Left cardiac atrium (tissue), 4 donors: ENCODE results near the gene TMEM116. TPM values are rescaled to one million over a fixed set of nuclear protein-coding genes. Genes with fewer than 3 reads are reported as not detected.
"Not testable (repeated sequence)": the region's sequence is repeated elsewhere in the genome, so short reads cannot be mapped to it uniquely, and the experiment has no call there.

Experiments used
- ATAC-seq, 2 donors: fragments of 200-7000 bp; cut with Tn5 transposase; one replicate each; pipeline ENCODE4 v1.9.1; 2020; ENCODE audit warnings: mild to moderate bottlenecking in 2 of 2, moderate library complexity in 2 of 2
- DNase-seq: peaks from one replicate; pipeline ENCODE4 v3.0.0-alpha.2; 2020
- intact Hi-C, 2 donors: fragments of 100-400 bp; cut with DNase I; formaldehyde crosslinking; loops; one replicate each; pipeline versions ENCODE4 v1.14.1 to v1.15.1; 2022 to 2023
- total RNA-seq, 2 donors: library from RNA; stranded (reverse); fragmentation: NEBNext Ultra II Directional; extraction: Animal tissue kit (Norgen Biotek cat#: 25700); gene quantifications; one replicate each; pipeline ENCODE4 v1.2.1, GENCODE V29; 2021
- donor health status: DM: no; HTN: yes; CAD: no.
- donor health status: DM: no; HTN: yes; CAD: no; lungs with severe emphysema.
- donor health status: DM: yes; HTN: yes; CAD: no.
- donor health status: Dilated cardiomyopathy.

The TMEM116 gene
- total RNA-seq, 2 donors from 2014 or later = 11.8 to 18.8 TPM

DNA sequence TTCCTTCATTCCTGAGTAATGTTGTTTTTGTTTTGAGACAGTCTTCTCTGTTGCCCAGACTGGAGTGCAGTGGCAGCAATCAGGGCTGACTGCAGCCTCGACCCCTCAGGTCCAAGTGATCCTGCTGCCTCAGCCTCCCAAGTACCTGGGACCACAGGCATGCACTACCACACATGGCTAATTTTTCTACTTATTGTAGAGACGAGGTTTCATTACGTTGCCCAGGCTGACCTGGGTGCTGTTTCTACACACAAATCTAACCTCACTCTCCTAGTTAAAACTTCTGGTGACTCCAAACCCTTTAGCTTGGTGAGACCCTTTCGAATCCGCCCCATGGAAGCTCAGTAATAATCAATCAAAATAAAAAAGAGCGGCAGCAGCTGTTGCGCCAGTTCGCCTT, 1.3 kb downstream of the TMEM116 start:
- DNase-seq = no peak
- intact Hi-C loops = loop anchor here in 1 of 2 donors (5.0 kb wide), 1 partner anchor 64 kb away; no protein-coding TSS in a partner anchor

GRCh38 chr12:112010415-112011344, 2.3 kb downstream of the TMEM116 start:
- intact Hi-C loops = loop anchor here in 1 of 2 donors (5.0 kb wide), 1 partner anchor 63 kb away; no protein-coding TSS in a partner anchor
- DNase-seq (no peak), ATAC-seq (no peak)

More for the DNA sequence above, 1.3 kb downstream of the TMEM116 start:
- ATAC-seq = no peak

DNA sequence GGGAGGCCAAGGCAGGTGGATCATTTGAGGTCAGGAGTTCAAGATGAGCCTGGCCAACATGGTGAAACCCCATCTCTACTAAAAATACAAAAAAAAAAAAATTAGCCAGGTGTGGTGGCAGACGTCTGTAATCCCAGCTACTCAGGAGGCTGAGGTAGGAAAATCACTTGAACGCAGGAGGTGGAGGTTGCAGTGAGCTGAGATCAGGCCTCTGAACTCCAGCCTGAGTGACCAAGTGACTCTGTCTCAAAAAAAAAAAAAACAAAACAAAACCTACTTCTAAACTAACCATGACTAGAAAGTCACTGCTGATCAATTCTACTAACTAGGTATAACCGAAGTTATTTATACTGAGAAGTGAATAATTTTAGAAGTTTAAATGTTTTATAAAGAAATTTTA, 3.4 kb downstream of the TMEM116 start:
- ATAC-seq, DNase-seq, intact Hi-C loops: not testable (repeated sequence)

- ATAC-seq (no peak), DNase-seq (no peak)
- intact Hi-C loops = no loop called here
Observed at GRCh38 chr12:112008918-112009317, 4.0 kb downstream of the TMEM116 start.

DNA sequence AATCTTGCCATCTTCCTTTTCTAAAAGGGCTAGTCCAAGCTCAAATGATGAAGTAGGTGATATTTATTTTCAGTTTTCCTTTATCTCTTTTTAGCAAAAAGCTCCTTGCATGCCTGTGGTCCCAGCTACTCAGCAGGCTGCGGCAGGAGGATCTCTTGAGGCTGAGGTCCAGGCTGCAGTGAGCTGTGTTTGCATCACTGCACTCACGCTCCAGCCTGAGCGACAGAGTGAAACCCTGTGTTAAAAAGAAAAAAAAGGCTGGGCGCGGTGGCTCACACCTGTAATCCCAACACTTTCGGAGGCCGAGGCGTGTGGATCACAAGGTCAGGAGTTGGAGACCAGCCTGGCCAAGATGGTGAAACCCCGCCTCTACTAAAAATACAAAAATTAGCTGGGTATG, 5.0 kb downstream of the TMEM116 start:
- no peak for ATAC-seq
- intact Hi-C loops = no loop called here
- no peak for DNase-seq

GRCh38 chr12:112005419-112006395, 7.3 kb downstream of the TMEM116 start:
- peak in 1 of 2 donors; percentile 65 for ATAC-seq
- intact Hi-C loops = no loop called here

GRCh38 chr12:112004041-112004440, 8.9 kb downstream of the TMEM116 start:
- no peak for ATAC-seq
- intact Hi-C loops = no loop called here
- no peak for DNase-seq

More at GRCh38 chr12:112005419-112006395, 7.3 kb downstream of the TMEM116 start:
- DNase-seq = no peak

- ATAC-seq (no peak), DNase-seq (no peak)
- intact Hi-C loops = no loop called here
Observed at GRCh38 chr12:112001576-112001975, 11.4 kb downstream of the TMEM116 start.

GRCh38 chr12:112000820-112001219, 12.1 kb downstream of the TMEM116 start:
- intact Hi-C loops = no loop called here
- DNase-seq (no peak), ATAC-seq (no peak)

DNA sequence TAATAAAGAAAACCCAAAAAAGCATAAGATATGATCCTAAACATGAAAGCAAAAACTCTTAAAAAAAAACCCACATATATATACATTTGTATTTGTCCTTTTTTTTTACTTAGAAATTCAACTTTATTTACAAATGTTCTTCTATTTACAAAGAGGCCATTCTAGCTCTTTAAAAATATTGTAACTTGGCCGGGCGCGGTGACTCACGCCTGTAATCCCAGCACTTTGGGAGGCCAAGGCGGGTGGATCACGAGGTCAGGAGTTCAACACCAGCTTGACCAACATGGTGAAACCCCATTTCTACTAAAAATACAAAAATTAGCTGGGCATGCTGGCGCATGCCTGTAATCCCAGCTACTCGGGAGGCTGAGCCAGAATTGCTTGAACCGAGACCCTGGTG, 13.8 kb downstream of the TMEM116 start:
- intact Hi-C loops, DNase-seq, ATAC-seq: not testable (repeated sequence)

- intact Hi-C loops = no loop called here
- no peak for ATAC-seq
Observed at GRCh38 chr12:111998015-111998414, 14.9 kb downstream of the TMEM116 start.

GRCh38 chr12:111997300-111997699, 15.7 kb downstream of the TMEM116 start:
- no peak for DNase-seq
- ATAC-seq = no peak
- intact Hi-C loops = no loop called here

More at GRCh38 chr12:111998015-111998414, 14.9 kb downstream of the TMEM116 start:
- no peak for DNase-seq

DNA sequence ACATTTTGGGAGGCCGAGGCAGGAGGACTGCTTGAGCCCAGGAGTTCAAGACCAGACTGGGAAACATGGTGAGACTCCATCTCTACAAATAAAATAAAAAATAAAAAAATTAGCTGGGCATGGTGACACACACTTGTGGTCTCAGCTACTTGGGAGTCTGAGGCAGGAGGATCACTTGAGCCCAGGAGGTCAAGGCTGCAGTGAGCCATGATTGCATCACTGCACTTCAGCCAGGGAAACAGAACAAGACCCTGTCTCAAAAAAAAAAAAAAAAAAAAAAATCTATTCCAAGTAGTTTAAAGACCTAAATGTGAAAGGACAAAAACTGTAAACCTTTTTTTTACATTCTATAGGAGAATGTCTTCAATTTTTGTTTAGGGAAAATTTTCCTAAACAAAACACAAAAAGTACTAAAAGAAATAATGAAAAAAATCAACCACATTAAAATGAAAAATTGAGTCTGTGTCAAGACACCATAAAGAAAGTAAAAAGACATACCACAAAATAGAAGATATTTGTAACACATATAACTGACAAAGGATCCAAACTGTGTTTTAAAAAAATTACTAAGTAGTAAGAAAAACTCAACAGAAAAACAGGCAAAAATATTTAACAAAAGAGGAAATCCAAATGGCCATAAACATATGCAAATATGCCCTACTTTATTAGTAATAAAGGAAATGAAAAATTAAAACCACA, 17.0 kb downstream of the TMEM116 start:
- no peak for ATAC-seq
- DNase-seq = no peak
- intact Hi-C loops = no loop called here

DNA sequence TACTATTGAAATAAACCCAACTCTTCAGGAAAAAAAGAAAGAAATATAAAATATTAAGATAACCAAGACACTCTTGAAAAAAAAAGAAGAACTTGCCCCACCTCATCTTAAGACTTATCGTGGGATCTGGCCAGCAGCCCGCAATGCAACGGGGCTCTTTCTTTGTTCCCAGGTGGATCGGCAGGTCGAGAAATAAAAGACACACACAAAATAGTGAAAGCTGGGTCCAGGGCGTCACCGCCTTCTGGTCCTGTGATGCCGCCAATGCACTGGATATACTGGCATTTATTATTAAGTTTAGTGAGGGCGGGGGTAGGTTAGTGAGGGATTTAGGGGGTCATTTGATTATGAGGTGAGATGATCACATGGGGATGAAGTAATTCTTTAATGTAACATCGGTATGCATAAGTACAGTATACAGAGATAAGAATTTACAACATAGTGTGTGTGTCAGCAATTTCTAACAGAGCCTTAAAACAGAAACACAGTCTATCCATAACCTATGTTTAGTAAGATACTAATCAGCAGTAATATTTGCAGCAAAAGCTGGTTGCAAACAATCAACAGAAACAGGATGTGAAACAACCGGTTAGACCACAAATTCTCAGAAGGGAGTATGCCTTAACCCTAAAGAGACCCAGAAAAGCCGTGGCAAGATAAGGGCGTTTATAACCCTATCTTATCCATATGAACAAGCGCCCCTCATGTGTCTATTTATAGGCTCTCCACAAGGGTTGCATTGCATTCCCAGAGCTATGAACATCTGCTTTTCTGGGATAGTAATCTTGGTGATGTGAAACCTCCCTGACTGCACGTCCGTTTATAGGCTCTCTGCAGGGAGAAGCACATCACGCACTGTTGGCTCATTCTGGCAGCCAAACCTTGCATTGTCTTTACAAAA, 18.5 kb downstream of the TMEM116 start:
- ATAC-seq, DNase-seq, intact Hi-C loops: not testable (repeated sequence)

- no peak for ATAC-seq
- intact Hi-C loops = no loop called here
- DNase-seq = no peak
Observed at GRCh38 chr12:111993292-111994150, 19.4 kb downstream of the TMEM116 start.

DNA sequence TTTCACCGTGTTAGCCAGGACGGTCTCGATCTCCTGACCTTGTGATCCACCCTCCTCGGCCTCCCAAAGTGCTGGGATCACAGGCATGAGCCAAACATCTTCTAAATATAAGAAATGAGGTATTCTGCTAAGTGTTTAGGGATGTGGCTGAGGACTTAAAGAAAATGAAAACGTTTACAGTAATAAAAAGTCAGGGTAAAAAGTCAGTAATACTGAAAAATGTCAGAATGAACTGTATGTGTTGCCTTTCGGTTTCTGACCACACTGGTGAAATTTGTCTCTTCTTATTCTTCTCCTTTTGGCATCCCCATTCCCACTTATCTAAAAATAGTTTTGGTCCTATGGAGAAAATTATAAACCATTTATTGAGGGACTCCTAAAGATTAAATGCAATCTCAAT, 20.5 kb downstream of the TMEM116 start:
- intact Hi-C loops = no loop called here

GRCh38 chr12:111991946-111992345, 21.0 kb downstream of the TMEM116 start:
- no peak for ATAC-seq
- DNase-seq = no peak
- intact Hi-C loops = no loop called here

More for the DNA sequence above, 20.5 kb downstream of the TMEM116 start:
- ATAC-seq (no peak), DNase-seq (no peak)
